Measurements from ENCODE around the gene TBXT. TPM values are rescaled to one million over a fixed set of nuclear protein-coding genes. Genes with fewer than 3 reads are reported as not detected.

Gene TBXT
- total RNA-seq, 4 donors from 2014 or later, result not detected

- TF ChIP-seq EP300 (IDR thresholded peaks at IDR 0.05), result no peak
- TF ChIP-seq POLR2A (IDR thresholded peaks at IDR 0.05), result no peak
- TF ChIP-seq CTCF (IDR thresholded peaks at IDR 0.05), result no peak
- H3K27ac ChIP-seq, result no peak overlapping the region
- no peaks in the 10 kb centered on the region for H3K4me1 ChIP-seq
- H3K36me3 ChIP-seq, result no peaks in the 10 kb centered on the region
- no peaks in the 10 kb centered on the region for H3K27me3 ChIP-seq
- peaks cover 0 to 29% (median 0%) of the 10 kb centered on the region in 4 donors for H3K9me3 ChIP-seq
- no peak overlapping the region for H3K4me3 ChIP-seq
- 71 to 73% methylated on average over 5 of the region's 5 CpGs for WGBS, 2 donors
- no peak for DNase-seq (ENCODE audit: low spot score in 2 of 2)
These were observed 13.7 kb downstream of the TBXT start for GRCh38 chr6:166153966-166154365.

GRCh38 chr6:166152660-166153059 is 15.0 kb downstream of the TBXT start:
- 82 to 84% methylated on average over 3 of the region's 3 CpGs for WGBS, 2 donors
- H3K9me3 ChIP-seq, result peaks cover 0 to 29% (median 0%) of the 10 kb centered on the region in 4 donors
- TF ChIP-seq POLR2A (IDR thresholded peaks at IDR 0.05) (no peak), CTCF (IDR thresholded peaks at IDR 0.05) (no peak), EP300 (IDR thresholded peaks at IDR 0.05) (no peak)
- H3K4me1 ChIP-seq, result no peaks in the 10 kb centered on the region
- no peaks in the 10 kb centered on the region for H3K36me3 ChIP-seq
- no peak for DNase-seq (ENCODE audit: low spot score in 2 of 2)
- no peak overlapping the region for H3K4me3 ChIP-seq
- H3K27me3 ChIP-seq, result no peaks in the 10 kb centered on the region
- H3K27ac ChIP-seq, result no peak overlapping the region

GRCh38 chr6:166151798-166152197 is 15.9 kb downstream of the TBXT start:
- no peaks in the 10 kb centered on the region for H3K36me3 ChIP-seq
- no peak for TF ChIP-seq EP300 (IDR thresholded peaks at IDR 0.05)
- no peak for TF ChIP-seq POLR2A (IDR thresholded peaks at IDR 0.05)
- no peak for TF ChIP-seq CTCF (IDR thresholded peaks at IDR 0.05)
- no peak overlapping the region for H3K4me3 ChIP-seq
- H3K9me3 ChIP-seq, result peaks cover 0 to 29% (median 0%) of the 10 kb centered on the region in 4 donors
- no peaks in the 10 kb centered on the region for H3K4me1 ChIP-seq
- WGBS, 2 donors, result 50 to 58% methylated on average over 1 of the region's 1 CpG
- no peaks in the 10 kb centered on the region for H3K27me3 ChIP-seq
- no peak for DNase-seq (ENCODE audit: low spot score in 2 of 2)
- no peak overlapping the region for H3K27ac ChIP-seq

- no peak overlapping the region for H3K27ac ChIP-seq
- H3K9me3 ChIP-seq, result peaks cover 0 to 18% (median 0%) of the 10 kb centered on the region in 4 donors
- H3K27me3 ChIP-seq, result no peaks in the 10 kb centered on the region
- no peak overlapping the region for H3K4me3 ChIP-seq
- TF ChIP-seq POLR2A (IDR thresholded peaks at IDR 0.05) (no peak), EP300 (IDR thresholded peaks at IDR 0.05) (no peak), CTCF (IDR thresholded peaks at IDR 0.05) (no peak)
- H3K36me3 ChIP-seq, result no peaks in the 10 kb centered on the region
- no peak for DNase-seq (ENCODE audit: low spot score in 2 of 2)
- H3K4me1 ChIP-seq, result no peaks in the 10 kb centered on the region
- 87 to 89% methylated on average over 5 of the region's 5 CpGs for WGBS, 2 donors
These were observed 21.9 kb downstream of the TBXT start for GRCh38 chr6:166145751-166146150.

GRCh38 chr6:166143011-166143410 is 24.6 kb downstream of the TBXT start:
- H3K36me3 ChIP-seq, result no peaks in the 10 kb centered on the region
- no peaks in the 10 kb centered on the region for H3K4me1 ChIP-seq
- H3K9me3 ChIP-seq, result no peaks in the 10 kb centered on the region
- H3K4me3 ChIP-seq, result no peak overlapping the region
- 0 to 19% methylated on average over 2 of the region's 2 CpGs for whole genome bisulfite sequencing, 2 donors
- DNase-seq (ENCODE audit: low spot score in 2 of 2), result no peak
- H3K27me3 ChIP-seq, result no peaks in the 10 kb centered on the region
- TF ChIP-seq CTCF (IDR thresholded peaks at IDR 0.05), result no peak
- no peak for TF ChIP-seq POLR2A (IDR thresholded peaks at IDR 0.05)
- TF ChIP-seq EP300 (IDR thresholded peaks at IDR 0.05), result no peak
- no peak overlapping the region for H3K27ac ChIP-seq
